Mucosa of stomach (tissue), 1 donor: ENCODE measurements around the gene CDKN2A.

Experiments
- H3K27me3 ChIP-seq: one replicate; pipeline ENCODE4 v1.7.0; 2013; ENCODE audit warnings: mild to moderate bottlenecking, low read length; ENCODE audit not compliant: control insufficient read depth, insufficient read depth
- H3K36me3 ChIP-seq: one replicate; pipeline ENCODE4 v1.7.0; 2013; ENCODE audit warnings: low read length; ENCODE audit not compliant: control insufficient read depth, insufficient read depth
- H3K4me1 ChIP-seq: one replicate; pipeline ENCODE4 v1.7.0; 2013; ENCODE audit warnings: mild to moderate bottlenecking, low read length; ENCODE audit not compliant: control insufficient read depth, insufficient read depth
- H3K4me3 ChIP-seq: one replicate; pipeline ENCODE4 v1.7.0; 2013; ENCODE audit warnings: low read length
- H3K9ac ChIP-seq: one replicate; pipeline ENCODE4 v1.7.0; 2013; ENCODE audit warnings: mild to moderate bottlenecking, low read length, moderate library complexity
- H3K9me3 ChIP-seq: one replicate; pipeline ENCODE4 v1.7.0; 2013; ENCODE audit warnings: mild to moderate bottlenecking, low read length, moderate library complexity; ENCODE audit not compliant: control insufficient read depth
- donor health status: Pancreatic carcinoma.

The CDKN2A gene

GRCh38 chr9:21993893-21994555, at the start of gene CDKN2A:
CDKN2A (minus strand) TSS chr9:21994392.
- no peaks in the 10 kb centered on the region for H3K9me3 ChIP-seq
- H3K36me3 ChIP-seq = no peaks in the 10 kb centered on the region
- H3K4me1 ChIP-seq = peaks cover 6% of the 10 kb centered on the region
- peak within 1 kb of the TSS; percentile 66 for H3K9ac ChIP-seq
- peaks cover 52% of the 10 kb centered on the region for H3K27me3 ChIP-seq
- peak within 1 kb of the TSS; percentile 50 for H3K4me3 ChIP-seq

- no peaks in the 10 kb centered on the region for H3K27me3 ChIP-seq
- H3K9me3 ChIP-seq = no peaks in the 10 kb centered on the region
- H3K4me3 ChIP-seq = no peak overlapping the region
- H3K36me3 ChIP-seq = no peaks in the 10 kb centered on the region
- H3K9ac ChIP-seq = no peak overlapping the region
- peaks cover 11% of the 10 kb centered on the region for H3K4me1 ChIP-seq
Observed at GRCh38 chr9:22043928-22044327, 49.7 kb upstream of the CDKN2A start.

- no peaks in the 10 kb centered on the region for H3K36me3 ChIP-seq
- no peak overlapping the region for H3K4me3 ChIP-seq
- no peaks in the 10 kb centered on the region for H3K27me3 ChIP-seq
- H3K9ac ChIP-seq = no peak overlapping the region
- H3K9me3 ChIP-seq = no peaks in the 10 kb centered on the region
- peaks cover 11% of the 10 kb centered on the region for H3K4me1 ChIP-seq
Observed at GRCh38 chr9:22041775-22042174, 47.6 kb upstream of the CDKN2A start.

- no peaks in the 10 kb centered on the region for H3K9me3 ChIP-seq
- no peak overlapping the region for H3K9ac ChIP-seq
- H3K36me3 ChIP-seq = no peaks in the 10 kb centered on the region
- peaks cover 11% of the 10 kb centered on the region for H3K4me1 ChIP-seq
- H3K27me3 ChIP-seq = no peaks in the 10 kb centered on the region
- H3K4me3 ChIP-seq = no peak overlapping the region
Observed at GRCh38 chr9:22041344-22041743, 47.2 kb upstream of the CDKN2A start.

DNA sequence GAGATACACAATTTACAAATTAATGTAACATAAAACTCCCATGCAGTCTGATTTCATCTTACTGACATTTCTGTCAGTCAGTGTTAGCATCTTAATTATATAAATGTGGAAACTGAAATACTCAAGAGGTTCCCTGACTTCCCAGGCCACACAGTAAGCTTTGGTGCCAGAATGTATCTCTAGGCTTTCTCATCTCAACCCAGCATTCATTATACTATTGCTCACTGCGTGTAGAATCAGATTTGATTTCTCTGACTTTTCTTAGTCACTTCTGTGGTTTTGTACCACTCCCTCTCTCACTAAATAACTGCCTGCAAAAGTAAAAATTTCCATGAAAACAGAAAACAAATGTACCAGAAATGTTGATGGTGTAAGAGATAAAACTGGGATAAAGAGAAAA, 46.6 kb upstream of the CDKN2A start:
- H3K9ac ChIP-seq = no peak overlapping the region
- H3K27me3 ChIP-seq = no peaks in the 10 kb centered on the region
- H3K4me3 ChIP-seq = no peak overlapping the region
- no peaks in the 10 kb centered on the region for H3K36me3 ChIP-seq
- no peaks in the 10 kb centered on the region for H3K9me3 ChIP-seq
- H3K4me1 ChIP-seq = peaks cover 11% of the 10 kb centered on the region

DNA sequence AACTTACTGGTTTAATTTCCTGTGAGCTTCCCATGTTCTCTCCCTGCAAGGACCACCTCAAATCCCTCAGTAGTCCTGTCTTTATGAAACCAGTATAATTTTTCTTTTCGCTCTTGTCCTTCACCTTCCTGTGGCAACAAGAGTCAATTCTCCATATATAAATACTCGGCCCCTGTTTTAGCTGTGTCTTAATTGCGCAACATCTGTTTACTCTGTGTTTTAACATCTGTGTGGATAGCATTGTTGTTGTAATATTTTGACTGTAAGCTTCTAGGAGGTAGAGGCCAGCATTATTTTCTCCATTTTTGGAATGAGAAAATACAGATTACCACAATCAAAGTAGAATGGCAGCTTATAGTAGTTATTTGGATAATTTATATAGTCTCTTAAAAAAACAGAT, 45.1 kb upstream of the CDKN2A start:
- no peak overlapping the region for H3K9ac ChIP-seq
- H3K4me1 ChIP-seq = peaks cover 11% of the 10 kb centered on the region
- no peak overlapping the region for H3K4me3 ChIP-seq
- H3K9me3 ChIP-seq = no peaks in the 10 kb centered on the region
- no peaks in the 10 kb centered on the region for H3K36me3 ChIP-seq
- no peaks in the 10 kb centered on the region for H3K27me3 ChIP-seq

DNA sequence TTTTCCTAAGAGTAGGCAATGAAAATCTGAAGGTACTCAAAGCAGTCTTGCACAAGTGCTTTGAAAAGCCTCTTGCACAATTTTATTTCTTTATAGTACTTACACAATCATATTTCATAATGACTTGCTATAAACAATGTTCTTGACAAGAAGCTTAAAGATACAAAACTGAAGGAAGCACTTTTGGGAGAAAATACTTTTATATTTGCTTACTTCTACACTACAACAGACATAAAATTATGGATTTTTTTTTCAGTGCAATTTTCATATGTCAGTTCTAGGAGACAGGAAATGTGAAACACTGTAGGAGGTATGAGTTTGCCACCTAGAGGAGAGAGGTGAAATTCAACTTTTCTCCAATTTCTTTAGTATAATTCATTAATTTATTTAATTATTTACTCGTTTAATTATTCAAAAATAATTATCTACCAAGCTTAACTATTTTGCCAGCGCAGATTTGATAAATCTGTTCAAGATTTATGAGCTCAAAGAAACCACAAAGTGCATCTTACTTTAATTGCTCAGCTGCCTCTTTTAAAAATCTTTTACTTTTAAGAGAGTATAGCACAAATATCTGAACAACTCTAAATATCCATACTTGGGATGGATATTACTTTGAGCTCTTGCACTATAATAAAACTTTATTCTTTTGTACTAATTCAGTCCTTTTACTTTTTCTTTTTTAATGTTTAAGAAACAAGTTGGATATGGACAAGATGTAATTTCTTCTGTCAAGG, 43.9 kb upstream of the CDKN2A start:
- no peaks in the 10 kb centered on the region for H3K9me3 ChIP-seq
- peaks cover 11% of the 10 kb centered on the region for H3K4me1 ChIP-seq
- H3K9ac ChIP-seq = no peak overlapping the region
- no peaks in the 10 kb centered on the region for H3K27me3 ChIP-seq
- no peak overlapping the region for H3K4me3 ChIP-seq
- no peaks in the 10 kb centered on the region for H3K36me3 ChIP-seq

DNA sequence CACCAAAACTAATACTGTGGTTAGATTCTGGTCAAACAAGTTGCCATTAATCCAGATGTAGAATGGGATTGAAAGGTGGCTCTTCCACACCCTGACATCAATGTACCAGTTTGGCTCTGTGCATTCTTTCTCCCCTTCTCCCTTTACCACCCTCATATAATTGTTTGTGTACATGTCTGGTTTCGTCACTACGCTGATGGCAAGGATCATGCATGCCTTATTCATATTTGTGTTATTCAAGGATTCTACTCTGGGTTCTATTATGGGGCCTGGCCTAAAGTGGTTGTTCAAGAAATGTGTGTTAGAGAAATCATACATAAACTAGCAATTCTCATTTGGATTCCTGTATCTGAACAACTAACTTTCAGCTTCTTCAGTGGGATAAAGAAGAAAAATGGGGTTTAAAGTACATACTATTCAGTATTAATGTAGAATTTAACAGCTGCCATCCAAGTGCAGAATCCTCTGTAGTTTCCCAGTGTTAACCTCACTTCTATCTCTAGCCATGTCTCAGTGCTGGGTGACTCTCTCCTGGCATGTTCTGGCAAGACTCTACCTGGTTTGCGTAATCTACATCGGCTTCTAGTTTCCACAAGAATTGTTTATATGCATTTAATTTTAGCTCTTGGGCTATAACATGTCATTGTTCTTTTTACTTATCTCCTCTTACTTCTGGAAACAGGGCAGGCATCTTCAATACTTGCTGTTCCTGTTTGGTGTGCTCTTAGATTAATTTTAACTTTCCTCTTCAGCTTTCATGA, 42.9 kb upstream of the CDKN2A start:
- Histone ChIP-seq H3K4me3 (no peak overlapping the region), H3K36me3 (no peaks in the 10 kb centered on the region), H3K4me1 (peaks cover 6% of the 10 kb centered on the region)

GRCh38 chr9:22035591-22036011, 41.4 kb upstream of the CDKN2A start:
- H3K4me3 ChIP-seq = no peak overlapping the region
- H3K4me1 ChIP-seq = peaks cover 2% of the 10 kb centered on the region
- H3K9me3 ChIP-seq = no peaks in the 10 kb centered on the region
- no peaks in the 10 kb centered on the region for H3K27me3 ChIP-seq
- no peak overlapping the region for H3K9ac ChIP-seq
- H3K36me3 ChIP-seq = no peaks in the 10 kb centered on the region

More for the DNA sequence above, 42.9 kb upstream of the CDKN2A start:
- H3K9me3 ChIP-seq = no peaks in the 10 kb centered on the region
- no peaks in the 10 kb centered on the region for H3K27me3 ChIP-seq
- H3K9ac ChIP-seq = no peak overlapping the region

DNA sequence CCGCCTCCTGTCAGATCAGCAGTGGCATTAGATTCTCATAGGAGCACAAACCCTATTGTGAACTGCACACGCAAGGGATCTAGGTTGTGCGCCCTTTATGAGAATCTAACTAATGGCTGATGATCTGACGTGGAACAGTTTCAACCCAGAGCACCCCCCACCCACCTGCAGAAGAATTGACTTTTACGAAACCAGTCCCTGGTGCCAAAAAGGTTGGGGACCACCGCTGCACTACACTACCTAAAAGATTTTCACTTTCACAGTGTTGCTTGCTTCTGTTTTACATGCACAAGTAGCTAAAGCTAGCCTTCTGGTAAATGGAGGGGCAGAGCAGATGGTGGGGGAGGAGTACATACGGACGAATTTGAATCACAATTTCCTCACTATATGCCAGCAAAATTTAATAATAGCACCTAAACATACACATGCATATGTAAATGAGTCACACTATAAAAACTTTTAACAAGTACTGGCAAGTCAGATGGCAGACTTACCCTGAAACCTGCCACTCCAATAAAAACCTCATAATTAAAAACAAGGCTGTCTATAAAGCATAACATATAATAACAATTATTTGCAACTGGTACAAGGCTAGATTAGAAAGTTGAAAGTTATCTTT, 38.9 kb upstream of the CDKN2A start:
- Histone ChIP-seq H3K9ac (no peak overlapping the region), H3K27me3 (no peaks in the 10 kb centered on the region), H3K36me3 (no peaks in the 10 kb centered on the region), H3K4me1 (peaks cover 7% of the 10 kb centered on the region), H3K9me3 (no peaks in the 10 kb centered on the region), H3K4me3 (no peak overlapping the region)

DNA sequence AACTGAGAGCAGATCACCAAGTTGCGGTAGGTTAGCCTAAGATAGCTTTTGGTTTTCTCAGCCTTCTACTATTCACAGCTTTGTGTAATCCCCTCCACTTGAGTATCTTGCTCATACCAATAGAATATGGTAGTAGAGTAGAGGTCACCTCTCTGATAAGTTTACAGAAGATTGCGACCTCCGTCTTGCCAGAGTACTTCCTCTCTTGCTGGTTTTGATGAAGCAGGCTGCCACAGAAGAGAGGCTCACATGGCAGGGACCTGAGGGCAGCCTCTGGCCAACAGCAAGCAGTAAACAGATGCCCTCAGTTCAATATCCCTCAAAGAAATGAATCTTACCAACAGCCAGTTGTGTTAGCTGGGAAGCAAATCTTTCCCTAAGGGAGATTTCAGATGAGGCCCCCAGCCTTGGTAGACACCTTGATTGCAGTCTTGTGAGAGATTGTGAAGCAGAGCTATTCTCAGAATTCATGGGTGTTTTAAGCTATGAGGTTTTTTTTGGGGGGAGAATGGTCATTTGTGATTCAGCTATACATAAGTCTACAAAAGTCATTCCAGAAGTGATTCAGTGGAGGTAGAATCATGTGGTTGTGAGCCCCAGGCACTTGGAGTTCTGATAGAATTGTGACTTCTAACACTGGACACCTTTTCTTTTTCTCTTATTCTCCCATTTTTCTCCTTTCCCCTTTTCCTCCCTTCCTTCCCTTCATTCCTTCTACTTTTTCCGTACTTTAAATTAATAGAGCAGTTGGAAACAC, 37.6 kb upstream of the CDKN2A start:
- Histone ChIP-seq H3K27me3 (no peaks in the 10 kb centered on the region), H3K4me3 (no peak overlapping the region), H3K36me3 (no peaks in the 10 kb centered on the region), H3K4me1 (peaks cover 7% of the 10 kb centered on the region), H3K9me3 (no peaks in the 10 kb centered on the region), H3K9ac (no peak overlapping the region)
